Naive B cell (primary cell): Measurements from ENCODE around the gene PXMP4. TPM values are rescaled to one million over a fixed set of nuclear protein-coding genes. Genes with fewer than 3 reads are reported as not detected.
A peak's percentile ranks its signal among the peaks of the same experiment; 100 is the strongest.

Source experiments
- ATAC-seq, 2 donors: fragments of 150-1000 bp; cut with Tn5 transposase; 2 replicates each; pipeline ENCODE4 v1.10.0; 2021; ENCODE audit warnings: low read depth in 2 of 2, mild to moderate bottlenecking in 2 of 2, moderate library complexity in 2 of 2
- DNase-seq: peaks from one replicate; pipeline ENCODE4 v3.0.0; 2022
- H3K27ac Mint-ChIP-seq, 6 donors: one replicate each; pipeline ENCODE4 v1.8.0; 2020 to 2022; ENCODE audit warnings: mild to moderate bottlenecking in 6 of 6, mixed read lengths in 6 of 6, moderate library complexity in 5 of 6, inconsistent platforms in 2 of 6
- H3K27me3 Mint-ChIP-seq, 3 donors: one replicate each; pipeline ENCODE4 v1.8.0; 2021 to 2022; ENCODE audit warnings: mixed read lengths in 3 of 3, mild to moderate bottlenecking in 1 of 3
- H3K36me3 Mint-ChIP-seq, 2 donors: one replicate each; pipeline ENCODE4 v1.8.0; 2020 to 2022; ENCODE audit warnings: mixed read lengths in 2 of 2, inconsistent platforms in 1 of 2, mild to moderate bottlenecking in 1 of 2
- H3K4me1 Mint-ChIP-seq, 3 donors: one replicate each; pipeline ENCODE4 v1.8.0; 2020 to 2022; ENCODE audit warnings: mixed read lengths in 3 of 3, inconsistent platforms in 1 of 3, mild to moderate bottlenecking in 1 of 3, moderate library complexity in 1 of 3
- H3K4me3 Mint-ChIP-seq, 8 donors: one replicate each; pipeline ENCODE4 v1.8.0; 2020 to 2022; ENCODE audit warnings: mild to moderate bottlenecking in 8 of 8, mixed read lengths in 8 of 8, moderate library complexity in 8 of 8, inconsistent platforms in 2 of 8
- H3K9me3 Mint-ChIP-seq, 7 donors: one replicate each; pipeline ENCODE4 v1.8.0; 2020 to 2022; ENCODE audit warnings: mixed read lengths in 7 of 7, mild to moderate bottlenecking in 5 of 7, inconsistent platforms in 2 of 7, moderate library complexity in 1 of 7
- polyA plus RNA-seq, 6 donors: library from polyadenylated mRNA; unstranded; fragments of 300-500 nt; fragmentation: Illumina TruSeq; gene quantifications; one replicate each; pipeline ENCODE4 v1.2.3, GENCODE V29; 2021; ENCODE audit warnings: low read depth in 6 of 6

PXMP4 gene
- polyA plus RNA-seq, 6 donors from 2014 or later = 7.0 to 10.6 (median 8.2) TPM; not detected in 1

DNA sequence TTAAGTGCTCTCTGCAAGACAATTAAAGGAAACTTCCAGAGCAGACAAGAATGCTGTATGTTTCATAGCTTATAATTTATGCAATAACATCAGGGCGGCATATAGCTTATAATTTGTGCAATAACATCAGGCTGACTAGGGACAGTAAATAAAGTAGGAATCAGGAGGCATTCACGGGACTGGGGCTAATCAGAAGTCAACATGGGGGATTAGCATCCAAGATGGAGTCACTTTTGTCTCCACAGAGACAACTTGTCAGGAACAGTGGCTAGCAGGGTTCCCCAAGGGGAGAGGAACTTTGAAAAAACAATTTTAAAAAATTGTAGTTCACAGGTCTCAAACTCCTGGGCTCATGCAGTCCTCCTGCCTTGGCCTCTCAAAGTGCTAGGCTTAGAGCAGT lies 8.4 kb upstream of the PXMP4 start:
- Mint-ChIP-seq H3K27me3 (no peaks in the 10 kb centered on the region), H3K9me3 (no peaks in the 10 kb centered on the region), H3K4me1 (peaks cover 15 to 21% (median 16%) of the 10 kb centered on the region in 3 donors), H3K27ac (peak overlapping the region in 3 of 6 donors; percentile 5 to 62 (median 26)), H3K36me3 (no peaks in the 10 kb centered on the region), H3K4me3 (peak overlapping the region in 1 of 8 donors; percentile 35)
- DNase-seq (no peak), ATAC-seq (no peak)

DNA sequence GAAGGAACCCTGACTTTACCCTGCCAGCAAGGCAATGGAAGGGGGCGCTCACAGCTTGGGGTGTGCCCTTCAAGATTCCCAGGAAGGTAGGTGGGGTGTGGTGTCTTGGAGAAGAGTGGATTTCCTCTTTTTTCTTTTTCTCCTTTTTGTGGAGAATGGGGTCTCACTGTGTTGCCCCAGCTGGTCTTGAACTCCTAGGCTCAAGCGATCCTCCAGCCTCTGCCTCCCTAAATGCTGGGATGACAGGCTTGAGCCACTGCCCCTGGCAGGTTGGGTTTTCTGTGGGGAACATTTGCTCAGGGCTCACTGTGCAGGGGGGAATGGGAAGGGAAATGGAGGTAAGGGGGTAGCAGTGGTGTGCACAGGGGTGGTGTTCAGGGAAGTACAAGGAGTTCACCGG lies 7.7 kb upstream of the PXMP4 start:
- no peaks in the 10 kb centered on the region for H3K9me3 Mint-ChIP-seq
- no peaks in the 10 kb centered on the region for H3K27me3 Mint-ChIP-seq
- no peak for ATAC-seq
- H3K4me3 Mint-ChIP-seq = no peak overlapping the region
- peaks cover 10 to 16% (median 14%) of the 10 kb centered on the region in 3 donors for H3K4me1 Mint-ChIP-seq
- no peak overlapping the region for H3K27ac Mint-ChIP-seq
- DNase-seq = no peak
- H3K36me3 Mint-ChIP-seq = no peaks in the 10 kb centered on the region

DNA sequence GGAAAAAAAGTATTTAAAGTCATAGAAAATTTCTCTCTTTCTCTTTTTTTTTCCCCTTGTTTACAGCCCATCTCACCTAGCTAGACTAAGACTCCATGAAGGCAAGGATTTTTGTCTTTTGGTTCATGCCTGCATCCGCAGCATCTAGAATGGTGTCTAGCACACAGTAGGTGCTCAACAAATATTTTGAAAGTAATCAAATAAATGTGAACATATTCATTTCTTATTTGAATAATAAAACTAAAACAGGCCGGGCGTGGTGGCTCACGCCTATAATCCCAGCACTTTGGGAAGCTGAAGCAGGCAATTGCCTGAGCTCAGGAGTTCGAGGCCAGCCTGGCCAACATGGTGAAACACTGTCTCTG lies 7.0 kb upstream of the PXMP4 start:
- Mint-ChIP-seq H3K27ac (peak overlapping the region in 2 of 6 donors; percentile 13 to 58), H3K36me3 (no peaks in the 10 kb centered on the region), H3K4me1 (peaks cover 6 to 12% (median 11%) of the 10 kb centered on the region in 3 donors), H3K27me3 (no peaks in the 10 kb centered on the region), H3K9me3 (no peaks in the 10 kb centered on the region), H3K4me3 (peak overlapping the region in 1 of 8 donors; percentile 12)
- ATAC-seq (no peak), DNase-seq (no peak)

DNA sequence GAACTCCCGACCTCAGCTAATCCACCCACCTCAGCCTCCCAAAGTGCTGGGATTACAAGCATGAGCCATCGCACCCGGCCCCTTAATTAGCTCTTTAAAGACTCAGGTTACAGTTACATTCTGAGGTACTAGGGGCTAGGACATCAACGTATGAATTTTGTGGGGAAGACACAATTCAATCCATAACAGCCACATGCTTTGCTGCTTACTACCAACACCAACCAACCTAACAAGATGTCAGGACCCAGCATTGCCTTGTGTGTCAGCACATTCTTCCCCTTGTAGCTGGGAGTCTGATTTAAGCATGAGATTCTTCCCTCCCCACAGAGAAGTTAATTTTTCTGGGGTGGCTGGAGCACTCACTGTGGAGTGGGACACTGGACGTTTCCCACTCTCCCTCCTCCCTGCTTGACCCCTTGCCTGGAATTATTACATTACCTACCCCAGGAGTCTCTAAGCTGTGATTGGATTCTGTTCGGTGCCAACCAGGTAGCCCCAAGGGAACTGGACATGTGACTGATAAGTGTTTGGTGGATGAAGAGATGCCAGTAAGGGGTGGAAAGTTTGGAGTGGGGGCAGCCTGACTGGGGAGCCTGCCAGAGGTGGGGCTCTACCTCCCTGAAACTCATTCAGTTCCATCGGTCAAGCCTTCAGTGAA lies 5.6 kb upstream of the PXMP4 start:
- Mint-ChIP-seq H3K4me1 (peaks cover 5 to 7% (median 6%) of the 10 kb centered on the region in 3 donors), H3K27me3 (no peaks in the 10 kb centered on the region), H3K36me3 (no peaks in the 10 kb centered on the region), H3K27ac (no peak overlapping the region), H3K9me3 (peaks cover 0 to 2% (median 0%) of the 10 kb centered on the region in 7 donors), H3K4me3 (peak overlapping the region in 1 of 8 donors; percentile 36)
- no peak for ATAC-seq
- DNase-seq = no peak

DNA sequence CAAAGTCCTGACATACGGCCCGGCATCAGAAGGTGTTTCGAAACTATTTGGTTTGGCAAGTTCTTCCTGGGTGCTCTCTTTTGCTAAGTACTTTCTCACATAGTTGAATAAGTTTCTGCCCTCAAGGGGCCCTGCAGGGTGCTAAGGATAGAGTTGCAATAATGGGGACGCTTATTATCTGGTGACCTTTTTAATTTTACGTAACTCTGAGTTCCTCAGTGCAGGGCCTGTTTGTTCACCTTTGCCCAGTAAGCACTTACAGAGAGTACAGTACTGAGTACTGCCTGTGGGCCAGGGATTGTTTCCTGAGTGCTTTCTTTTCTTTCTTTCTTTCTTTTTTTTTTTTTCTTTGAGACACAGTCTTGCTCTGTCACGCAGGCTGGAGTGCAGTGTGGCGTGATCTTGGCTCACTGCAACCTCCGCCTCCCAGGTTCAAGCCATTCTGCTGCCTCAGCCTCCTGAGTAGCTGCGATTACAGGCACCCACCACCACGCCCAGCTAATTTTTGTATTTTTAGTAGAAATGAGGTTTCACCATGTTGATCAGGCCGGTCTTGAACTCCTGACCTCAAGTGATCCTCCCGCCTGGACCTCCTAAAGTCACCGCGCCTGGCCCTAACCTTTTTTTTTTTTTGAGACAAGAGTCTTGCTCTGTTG lies 4.5 kb upstream of the PXMP4 start:
- no peak for DNase-seq
- H3K4me1 Mint-ChIP-seq = peaks cover 12 to 15% (median 15%) of the 10 kb centered on the region in 3 donors

DNA sequence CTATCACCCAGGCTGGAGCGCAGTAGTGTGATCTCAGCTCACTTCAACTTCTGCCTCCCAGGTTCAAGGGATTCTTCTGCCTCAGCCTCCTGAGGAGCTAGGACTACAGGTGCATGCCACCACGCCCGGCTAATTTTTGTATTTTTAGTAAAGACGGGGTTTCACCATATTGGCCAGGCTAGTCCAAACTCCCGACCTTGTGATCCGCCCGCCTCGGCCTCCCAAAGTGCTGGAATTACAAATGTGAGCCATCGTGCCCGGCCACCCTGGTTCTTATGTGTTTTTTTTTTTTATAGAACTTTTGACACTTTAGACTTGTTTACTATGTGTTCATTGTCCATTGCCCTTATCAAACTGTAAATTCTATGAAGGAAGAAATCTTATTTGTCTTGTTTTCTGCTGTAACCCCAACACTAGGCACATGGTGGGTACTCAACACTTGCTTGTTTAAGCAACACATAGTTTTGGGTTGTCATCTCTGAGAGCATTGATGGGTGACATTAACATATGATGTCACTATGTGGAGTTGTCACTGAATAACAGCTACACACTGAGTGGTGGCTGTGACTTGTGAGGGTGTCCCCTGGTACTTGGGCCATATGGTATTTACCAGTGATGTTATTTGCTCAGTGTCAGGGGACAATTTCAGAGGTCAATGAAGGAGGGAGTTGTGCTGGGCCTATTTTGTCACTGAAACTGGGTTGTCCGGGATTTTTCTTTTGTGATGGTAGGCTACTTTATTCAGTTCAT lies 1.5 kb upstream of the PXMP4 start:
- ATAC-seq (no peak), DNase-seq (no peak)
- Mint-ChIP-seq H3K27me3 (no peaks in the 10 kb centered on the region), H3K36me3 (no peaks in the 10 kb centered on the region), H3K4me3 (peak overlapping the region; percentile 77 to 99 (median 82)), H3K9me3 (peaks cover 0 to 4% (median 0%) of the 10 kb centered on the region in 7 donors), H3K4me1 (peaks cover 19 to 25% (median 19%) of the 10 kb centered on the region in 3 donors), H3K27ac (peak overlapping the region in 2 of 6 donors; percentile 31 to 52)

More for the DNA sequence above, 4.5 kb upstream of the PXMP4 start:
- no peak overlapping the region for H3K27ac Mint-ChIP-seq
- peaks cover 0 to 4% (median 0%) of the 10 kb centered on the region in 7 donors for H3K9me3 Mint-ChIP-seq
- H3K27me3 Mint-ChIP-seq = no peaks in the 10 kb centered on the region
- no peak overlapping the region for H3K4me3 Mint-ChIP-seq
- no peaks in the 10 kb centered on the region for H3K36me3 Mint-ChIP-seq
- no peak for ATAC-seq

DNA sequence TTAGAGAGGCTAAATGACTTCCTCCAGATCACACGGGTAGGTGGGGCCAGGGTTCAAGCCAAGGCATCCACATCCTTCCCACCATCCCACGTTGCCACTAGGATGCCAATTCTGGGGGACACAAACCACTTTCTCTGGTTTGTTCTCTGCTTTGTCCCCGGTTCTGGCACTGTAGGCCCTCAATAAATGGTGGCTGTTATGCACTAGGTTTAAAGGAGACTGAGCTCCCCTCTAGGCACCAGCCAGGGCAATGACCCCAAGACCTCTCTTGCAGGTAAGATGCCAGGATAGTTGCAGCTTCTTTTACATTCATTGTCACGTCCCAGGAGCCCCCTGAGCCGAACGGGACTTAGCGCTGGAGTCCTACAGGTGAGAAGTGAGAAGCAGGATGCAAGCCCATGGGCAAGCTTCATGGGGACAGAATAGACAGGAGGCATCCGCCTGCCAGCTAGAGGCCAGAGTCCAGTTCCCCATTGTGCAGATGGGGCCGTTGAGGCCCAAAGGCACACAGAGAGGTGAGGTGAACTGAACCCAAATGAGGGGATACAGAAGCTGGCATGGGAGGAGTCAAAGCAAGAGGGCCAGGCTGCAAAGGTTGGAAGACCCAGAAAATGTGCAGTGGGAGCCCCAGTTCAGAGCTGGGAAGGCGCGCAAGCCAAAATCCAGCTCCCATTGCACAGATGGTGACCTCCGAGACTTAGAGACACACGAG lies 677 bp downstream of the PXMP4 start:
- H3K4me1 Mint-ChIP-seq = peaks cover 19 to 25% (median 23%) of the 10 kb centered on the region in 3 donors
- H3K36me3 Mint-ChIP-seq = peaks cover 0 to 6% of the 10 kb centered on the region in 2 donors
- H3K4me3 Mint-ChIP-seq = peak overlapping the region; percentile 77 to 99 (median 94)
- DNase-seq (no peak), ATAC-seq (peak in 1 of 2 donors; percentile 0)
- no peaks in the 10 kb centered on the region for H3K27me3 Mint-ChIP-seq
- peak overlapping the region; percentile 75 to 92 (median 86) for H3K27ac Mint-ChIP-seq
- H3K9me3 Mint-ChIP-seq = peaks cover 0 to 4% (median 0%) of the 10 kb centered on the region in 7 donors

DNA sequence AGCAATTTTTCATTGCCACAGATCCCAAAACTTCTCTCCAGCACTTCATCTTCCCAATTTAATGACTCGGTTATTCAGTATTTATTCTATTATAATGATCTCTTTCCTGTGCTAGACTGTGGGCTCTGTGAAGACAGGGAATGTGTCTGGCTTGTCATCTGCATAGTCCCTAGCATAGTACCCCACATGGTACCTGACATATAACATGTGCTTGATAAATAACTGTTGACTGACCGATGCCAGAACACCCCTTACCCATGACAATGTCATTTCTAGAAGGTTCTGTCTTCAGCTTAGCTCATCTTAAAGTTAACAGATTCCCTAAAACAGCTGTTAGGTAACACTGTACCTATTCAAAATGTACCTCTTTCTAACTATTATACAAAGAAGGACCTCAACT lies 3.6 kb downstream of the PXMP4 start:
- Mint-ChIP-seq H3K4me1 (peaks cover 19 to 33% (median 25%) of the 10 kb centered on the region in 3 donors), H3K27me3 (no peaks in the 10 kb centered on the region), H3K36me3 (peaks cover 15 to 17% of the 10 kb centered on the region in 2 donors), H3K27ac (no peak overlapping the region), H3K9me3 (peaks cover 0 to 4% (median 0%) of the 10 kb centered on the region in 7 donors), H3K4me3 (no peak overlapping the region)
- ATAC-seq (no peak), DNase-seq (no peak)

DNA sequence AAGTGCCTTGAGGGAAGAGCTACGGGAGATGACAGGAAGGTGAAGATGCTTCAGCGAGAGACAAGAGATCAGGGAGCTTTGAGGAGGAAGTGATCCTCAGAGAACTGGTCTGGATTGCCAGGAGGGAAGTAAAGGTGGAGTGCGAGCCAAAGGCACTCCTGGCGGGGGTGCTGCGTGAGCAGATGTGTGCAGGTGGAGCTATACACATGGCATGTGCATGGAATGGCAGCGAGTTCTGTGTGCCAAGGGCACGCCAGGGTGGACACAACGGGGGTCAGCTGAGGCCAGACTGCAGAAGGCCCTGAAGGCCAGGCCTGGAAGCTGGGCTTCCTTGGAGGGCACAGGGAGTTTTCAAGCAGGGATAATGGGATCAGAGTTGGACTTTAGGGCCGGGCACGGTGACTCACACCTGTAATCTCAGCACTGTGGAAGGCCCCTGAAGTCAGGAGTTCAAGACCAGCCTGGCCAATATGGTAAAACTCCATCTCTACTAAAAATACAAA lies 6.2 kb downstream of the PXMP4 start:
- ATAC-seq (no peak), DNase-seq (no peak)
- H3K36me3 Mint-ChIP-seq = peaks cover 17 to 26% of the 10 kb centered on the region in 2 donors
- H3K27ac Mint-ChIP-seq = no peak overlapping the region
- H3K9me3 Mint-ChIP-seq = no peaks in the 10 kb centered on the region
- peak overlapping the region in 1 of 8 donors; percentile 20 for H3K4me3 Mint-ChIP-seq
- H3K4me1 Mint-ChIP-seq = peaks cover 0 to 28% (median 13%) of the 10 kb centered on the region in 3 donors
- H3K27me3 Mint-ChIP-seq = no peaks in the 10 kb centered on the region

DNA sequence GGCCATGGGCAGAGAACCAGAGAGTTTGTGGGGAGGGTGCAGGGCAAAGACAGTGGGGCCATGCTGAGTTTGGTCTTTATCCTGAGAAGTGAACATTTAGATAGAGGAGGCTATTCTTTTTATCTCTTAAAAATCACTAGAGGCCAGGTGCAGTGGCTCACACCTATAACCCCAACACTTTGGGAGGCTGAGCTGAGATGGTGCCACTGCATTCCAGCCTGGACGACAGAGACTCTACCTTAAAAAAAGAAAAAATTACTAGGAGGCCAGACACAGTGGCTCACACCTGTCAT lies 8.7 kb downstream of the PXMP4 start:
- DNase-seq (no peak), ATAC-seq (no peak)
- peaks cover 0 to 23% (median 6%) of the 10 kb centered on the region in 3 donors for H3K4me1 Mint-ChIP-seq
- no peaks in the 10 kb centered on the region for H3K9me3 Mint-ChIP-seq
- peaks cover 22 to 26% of the 10 kb centered on the region in 2 donors for H3K36me3 Mint-ChIP-seq
- H3K4me3 Mint-ChIP-seq = no peak overlapping the region
- no peak overlapping the region for H3K27ac Mint-ChIP-seq
- H3K27me3 Mint-ChIP-seq = no peaks in the 10 kb centered on the region

DNA sequence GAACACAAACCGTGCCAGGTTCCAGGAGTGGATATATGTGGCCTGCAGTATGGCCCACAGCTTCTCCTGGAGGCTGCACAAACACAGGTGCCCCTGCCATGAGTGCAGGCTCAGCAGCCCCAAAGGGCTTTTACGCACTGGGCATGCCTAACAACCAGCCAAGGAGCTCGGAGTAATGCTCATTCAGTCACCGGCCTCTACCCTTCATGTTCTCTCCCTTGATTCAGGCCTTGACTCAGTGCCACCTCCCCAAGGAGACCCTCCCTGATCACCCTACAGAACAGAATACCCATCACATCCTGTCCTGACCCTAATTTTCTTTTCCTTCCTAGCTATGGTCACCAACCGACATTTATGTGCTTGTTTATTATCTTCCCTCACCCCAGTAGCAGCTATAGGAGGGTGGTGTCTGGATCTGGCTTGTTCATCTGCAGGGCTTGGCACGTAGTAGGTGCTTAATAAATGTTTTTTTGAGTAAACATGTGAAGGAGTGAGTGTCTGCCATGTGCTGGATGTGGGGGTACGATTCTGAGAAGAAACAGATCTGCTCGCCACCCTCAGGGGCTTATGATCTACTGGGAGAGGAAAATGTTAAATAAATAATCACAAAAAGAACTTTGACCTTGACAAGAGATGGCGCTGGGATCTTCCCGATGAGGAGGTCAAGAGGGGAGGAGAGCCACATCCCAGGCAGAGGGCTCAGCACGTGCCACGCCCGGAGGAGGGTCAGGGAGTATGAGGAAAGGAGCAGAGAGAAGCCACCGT lies 9.2 kb downstream of the PXMP4 start:
- ATAC-seq (no peak), DNase-seq (no peak)
- no peaks in the 10 kb centered on the region for H3K9me3 Mint-ChIP-seq
- no peaks in the 10 kb centered on the region for H3K27me3 Mint-ChIP-seq
- peaks cover 17 to 26% of the 10 kb centered on the region in 2 donors for H3K36me3 Mint-ChIP-seq
- H3K4me1 Mint-ChIP-seq = peaks cover 0 to 20% (median 6%) of the 10 kb centered on the region in 3 donors
- H3K27ac Mint-ChIP-seq = peak overlapping the region in 1 of 6 donors; percentile 24
- no peak overlapping the region for H3K4me3 Mint-ChIP-seq

DNA sequence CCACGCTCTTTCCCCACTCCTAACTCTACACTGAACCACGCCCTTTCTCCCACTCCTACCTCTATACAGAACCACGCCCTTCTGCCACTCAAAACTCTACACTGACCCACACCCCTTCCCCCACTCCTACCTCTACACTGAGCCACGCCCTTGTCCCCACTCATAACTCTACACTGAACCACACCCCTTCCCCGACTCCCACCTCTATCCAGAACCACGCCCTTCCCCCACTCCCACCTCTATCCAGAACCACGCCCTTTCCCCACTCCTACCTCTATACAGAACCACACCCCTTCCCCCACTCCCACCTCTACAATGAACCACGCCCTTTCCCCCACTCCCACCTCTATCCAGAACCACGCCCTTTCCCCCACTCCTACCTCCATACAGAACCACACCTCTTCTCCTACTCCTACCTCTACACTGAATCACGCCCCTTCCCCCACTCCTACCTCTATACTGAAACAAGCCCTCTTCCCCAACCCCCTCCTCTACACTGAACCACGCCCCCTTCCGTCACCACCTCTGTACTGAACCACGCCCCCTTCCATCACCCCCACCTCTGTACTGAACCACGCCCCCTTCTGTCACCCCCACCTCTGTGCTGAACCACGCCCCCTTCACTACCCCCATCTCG lies 10.1 kb downstream of the PXMP4 start:
- no peaks in the 10 kb centered on the region for H3K27me3 Mint-ChIP-seq
- DNase-seq = no peak
- peak overlapping the region in 1 of 6 donors; percentile 34 for H3K27ac Mint-ChIP-seq
- no peak for ATAC-seq
- H3K4me3 Mint-ChIP-seq = no peak overlapping the region
- peaks cover 0 to 20% (median 6%) of the 10 kb centered on the region in 3 donors for H3K4me1 Mint-ChIP-seq
- no peaks in the 10 kb centered on the region for H3K9me3 Mint-ChIP-seq
- H3K36me3 Mint-ChIP-seq = peaks cover 17 to 26% of the 10 kb centered on the region in 2 donors
